H1 (cell line): ENCODE measurements around the gene GBX1. TPM values are rescaled to one million over a fixed set of nuclear protein-coding genes. Genes with fewer than 3 reads are reported as not detected.

Experiments
- CTCF ChIA-PET: fragments of 300-600 bp; sonication (Branson Sonifier 250); formaldehyde crosslinking; loops from one replicate; lab custom pipeline; 2021; ENCODE audit not compliant: partially characterized antibody; lab: Charles Lee
- POLR2A ChIA-PET: fragments of 300-600 bp; sonication (Branson Sonifier 250); formaldehyde crosslinking; loops from one replicate; lab custom pipeline; 2021; ENCODE audit warnings: inconsistent platforms; ENCODE audit not compliant: partially characterized antibody; lab: Charles Lee
- DNase-seq, 2 experiments: peaks; one replicate each; pipeline versions ENCODE4 v3.0.0 to v3.0.0-alpha.2; 2010 to 2022; ENCODE audit warnings: low spot score in 2 of 2, low read depth in 1 of 2, mixed read lengths in 1 of 2
- FAIRE-seq: peaks from 2 replicates; lab custom pipeline; 2011; peaks lifted over from hg19 to GRCh38; lab: Jason Lieb, UNC
- H2AFZ ChIP-seq: 2 replicates; pipeline ENCODE4 v1.8.1; 2012; ENCODE audit warnings: low read length, inconsistent platforms
- H2AK5ac ChIP-seq: 2 replicates; pipeline ENCODE4 v1.6.1; 2013; ENCODE audit warnings: low read depth, low read length
- H2BK120ac ChIP-seq: replicated peaks from 2 replicates; pipeline ENCODE3; 2013; ENCODE audit warnings: low read depth, low read length, inconsistent platforms
- H2BK12ac ChIP-seq: 2 replicates; pipeline ENCODE4 v1.6.1; 2013; ENCODE audit warnings: low read depth, low read length
- H2BK15ac ChIP-seq: 2 replicates; pipeline ENCODE4 v1.6.1; 2013; ENCODE audit warnings: low read length
- H2BK20ac ChIP-seq: 2 replicates; pipeline ENCODE4 v1.6.1; 2013; ENCODE audit warnings: low read length
- H2BK5ac ChIP-seq: 2 replicates; pipeline ENCODE4 v1.6.1; 2013; ENCODE audit warnings: low read depth, low read length
- H3K14ac ChIP-seq: 2 replicates; pipeline ENCODE4 v1.6.1; 2013; ENCODE audit warnings: inconsistent platforms; ENCODE audit not compliant: insufficient read length
- H3K18ac ChIP-seq: 2 replicates; pipeline ENCODE4 v1.6.1; 2013; ENCODE audit warnings: low read length; ENCODE audit errors: extremely low read depth
- H3K23ac ChIP-seq: 2 replicates; pipeline ENCODE4 v1.6.1; 2013; ENCODE audit warnings: inconsistent platforms; ENCODE audit not compliant: insufficient read length
- H3K23me2 ChIP-seq: 2 replicates; pipeline ENCODE4 v1.6.1; 2013; ENCODE audit warnings: low read depth, low read length
- H3K27ac ChIP-seq: 2 replicates; pipeline ENCODE4 v1.6.1; 2011; ENCODE audit warnings: low read depth, low read length, inconsistent platforms
- H3K27me3 ChIP-seq, 4 experiments: replicated peaks in 1 of 4; 1 replicate in 1 of 4; 2 replicates in 3 of 4; pipeline versions ENCODE4 v1.6.1 to v1.8.1; 2011 to 2013; ENCODE audit warnings: low read length in 3 of 4, mild to moderate bottlenecking in 3 of 4, inconsistent platforms in 2 of 4, mixed read lengths in 2 of 4, moderate library complexity in 1 of 4; ENCODE audit not compliant: control insufficient read depth in 3 of 4, insufficient read depth in 3 of 4; ENCODE audit errors: extremely low read depth in 1 of 4
- H3K36me3 ChIP-seq, 4 experiments: 2 replicates each; pipeline versions ENCODE4 v1.6.1 to v1.8.1; 2011 to 2013; ENCODE audit warnings: mild to moderate bottlenecking in 4 of 4, low read length in 3 of 4, moderate library complexity in 2 of 4, control low read depth in 1 of 4, inconsistent platforms in 1 of 4; ENCODE audit not compliant: insufficient read depth in 4 of 4, control insufficient read depth in 2 of 4
- H3K4ac ChIP-seq: replicated peaks from 2 replicates; pipeline ENCODE3; 2013; ENCODE audit warnings: low read length, low read depth, mixed read lengths, inconsistent platforms; ENCODE audit not compliant: insufficient read length
- H3K4me1 ChIP-seq, 4 experiments: replicated peaks in 1 of 4; 1 replicate in 1 of 4; 2 replicates in 3 of 4; pipeline versions ENCODE4 v1.6.1 to v1.8.1; 2011 to 2013; ENCODE audit warnings: low read length in 3 of 4, inconsistent platforms in 2 of 4, mixed read lengths in 1 of 4; ENCODE audit not compliant: insufficient read depth in 4 of 4, control insufficient read depth in 3 of 4
- H3K4me2 ChIP-seq, 2 experiments: 2 replicates each; pipeline versions ENCODE4 v1.6.1 to v1.8.1; 2011 to 2013; ENCODE audit warnings: low read depth in 2 of 2, low read length in 2 of 2, control low read depth in 1 of 2, inconsistent platforms in 1 of 2, mild to moderate bottlenecking in 1 of 2; ENCODE audit not compliant: insufficient read depth in 1 of 2
- H3K4me3 ChIP-seq, 4 experiments: fragments of 200-600, 300-600 bp in 1 of 4; sonication (generic), shearing (Covaris generic), sonication (Bioruptor Twin) in 1 of 4; 2 replicates each; pipeline versions ENCODE4 v1.5.1 to v1.8.1; 2011 to 2016; ENCODE audit warnings: low read length in 4 of 4, low read depth in 3 of 4, control low read depth in 2 of 4, inconsistent platforms in 2 of 4, mild to moderate bottlenecking in 2 of 4, mixed read lengths in 1 of 4, moderate library complexity in 1 of 4; ENCODE audit not compliant: insufficient read depth in 2 of 4; ENCODE audit errors: extremely low read depth in 1 of 4
- H3K56ac ChIP-seq: replicated peaks from 2 replicates; pipeline ENCODE3; 2013; ENCODE audit warnings: low read depth, mild to moderate bottlenecking, mixed read lengths, low read length, inconsistent platforms; ENCODE audit not compliant: insufficient read length
- H3K79me1 ChIP-seq: 2 replicates; pipeline ENCODE4 v1.6.1; 2013; ENCODE audit warnings: low read depth, low read length, control low read depth
- H3K79me2 ChIP-seq, 2 experiments: 2 replicates each; pipeline versions ENCODE4 v1.6.1 to v1.8.1; 2012 to 2013; ENCODE audit warnings: low read length in 2 of 2, mild to moderate bottlenecking in 2 of 2, inconsistent platforms in 1 of 2; ENCODE audit not compliant: insufficient read depth in 2 of 2, control insufficient read depth in 1 of 2
- H3K9ac ChIP-seq, 4 experiments: replicated peaks in 1 of 4; 1 replicate in 1 of 4; 2 replicates in 3 of 4; pipeline versions ENCODE4 v1.6.1 to v1.8.1; 2011 to 2013; ENCODE audit warnings: low read depth in 3 of 4, low read length in 3 of 4, control low read depth in 2 of 4, mild to moderate bottlenecking in 2 of 4, moderate library complexity in 2 of 4, inconsistent platforms in 1 of 4; ENCODE audit errors: extremely low read depth in 1 of 4
- H3K9me3 ChIP-seq, 2 experiments: 2 replicates each; pipeline versions ENCODE4 v1.6.1 to v1.8.1; 2012 to 2013; ENCODE audit warnings: mild to moderate bottlenecking in 2 of 2, moderate library complexity in 2 of 2, control low read depth in 1 of 2, inconsistent platforms in 1 of 2, low read depth in 1 of 2, low read length in 1 of 2, mixed read lengths in 1 of 2; ENCODE audit not compliant: insufficient read depth in 2 of 2
- H4K20me1 ChIP-seq, 2 experiments: replicated peaks in 1 of 2; 2 replicates each; pipeline versions ENCODE3 to v1.8.1; 2011 to 2013; ENCODE audit warnings: inconsistent platforms in 2 of 2, low read length in 2 of 2, mild to moderate bottlenecking in 1 of 2; ENCODE audit not compliant: insufficient read depth in 2 of 2, control insufficient read depth in 1 of 2
- H4K5ac ChIP-seq: 2 replicates; pipeline ENCODE4 v1.6.1; 2013; ENCODE audit warnings: low read length, low read depth, mixed read lengths, inconsistent platforms; ENCODE audit not compliant: insufficient read length
- H4K8ac ChIP-seq: 2 replicates; pipeline ENCODE4 v1.8.0; 2013; ENCODE audit warnings: mild to moderate bottlenecking, moderate library complexity, low read length, inconsistent platforms; ENCODE audit not compliant: insufficient read depth; ENCODE audit errors: extremely low read depth
- H4K91ac ChIP-seq: replicated peaks from 2 replicates; pipeline ENCODE3; 2013; ENCODE audit warnings: low read length, mixed read lengths, inconsistent platforms; ENCODE audit not compliant: insufficient read length
- ATF3 ChIP-seq: IDR thresholded peaks from 2 replicates; pipeline ENCODE4 v1.6.1; 2011; ENCODE audit warnings: low read depth, mild to moderate bottlenecking, low read length; ENCODE audit not compliant: insufficient read depth
- CBX8 ChIP-seq: fragments of 300-800, 300-1000 bp; sonication (generic); IDR thresholded peaks from 2 replicates; pipeline ENCODE4 v1.7.1; 2016; ENCODE audit warnings: low read depth, low read length, borderline replicate concordance
- CEBPB ChIP-seq: IDR thresholded peaks from 2 replicates; pipeline ENCODE4 v1.6.1; 2012; ENCODE audit warnings: low read depth, low read length
- MAFK ChIP-seq: IDR thresholded peaks from 2 replicates; pipeline ENCODE4 v1.6.1; 2012; ENCODE audit warnings: low read depth, mild to moderate bottlenecking, improper control_type of control experiment, low read length
- POLR2A ChIP-seq, 2 experiments: IDR thresholded peaks; 1 replicate in 1 of 2; 2 replicates in 1 of 2; pipeline ENCODE4 v1.6.1; 2011; ENCODE audit warnings: low read depth in 2 of 2, low read length in 2 of 2, mild to moderate bottlenecking in 2 of 2; ENCODE audit errors: control extremely low read depth in 1 of 2
- SIX5 ChIP-seq: IDR thresholded peaks from 2 replicates; pipeline ENCODE4 v1.6.1; 2011; ENCODE audit warnings: mild to moderate bottlenecking, low read depth, low read length
- SP4 ChIP-seq: IDR thresholded peaks from 2 replicates; pipeline ENCODE4 v1.6.1; 2012; ENCODE audit warnings: low read length, inconsistent platforms
- SRF ChIP-seq: IDR thresholded peaks from 2 replicates; pipeline ENCODE4 v1.6.1; 2011; ENCODE audit warnings: mild to moderate bottlenecking, low read depth, low read length, moderate library complexity
- WGBS, 2 experiments: shearing (Covaris generic) in 1 of 2; methylation state at CpG; one replicate each; pipeline versions ENCODE4 v1.1.6 to v1.1.7; 2013 to 2015; ENCODE audit warnings: low lambda C conversion rate in 2 of 2, mixed read lengths in 2 of 2, inconsistent platforms in 1 of 2, low coverage in 1 of 2, missing lambda C conversion rate in 1 of 2; ENCODE audit not compliant: insufficient replicate concordance in 2 of 2, insufficient coverage in 1 of 2, insufficient read length in 1 of 2; ENCODE audit errors: extremely low coverage in 1 of 2, missing lambda C conversion rate in 1 of 2; 5-methylcytosine and 5-hydroxymethylcytosine counted together
- polyA plus RNA-seq, 7 experiments: library from polyadenylated mRNA; depleted of rRNA in 3 of 7; stranded (reverse) in 5 of 7; unstranded in 2 of 7; fragments of >200 nt in 5 of 7; fragments of 200-250 nt in 2 of 7; gene quantifications; 1 replicate in 5 of 7; 2 replicates in 1 of 7; 4 replicates in 1 of 7; pipeline versions ENCODE4 v1.2.1 to v1.2.3, GENCODE V29; 2011 to 2013; ENCODE audit warnings: missing spikeins in 2 of 7, mixed read lengths in 2 of 7
- total RNA-seq: library from RNA; stranded (reverse); fragmentation: NEBNext Ultra II Directional; extraction: Animal tissue kit (Norgen Biotek cat#: 25700); gene quantifications from 2 replicates; pipeline ENCODE4 v1.2.1, GENCODE V29; 2021
- TF ChIP-seq, protein P1 (sequence below): IDR thresholded peaks from 2 replicates; pipeline ENCODE4 v1.6.1; 2011; ENCODE audit warnings: low read length, improper control_type of control experiment

Gene GBX1
- total and polyA plus RNA-seq, 2 of the 8 experiments (the other 6 are each of a cell fraction or from before 2014, with no cell fraction given): not detected

DNA sequence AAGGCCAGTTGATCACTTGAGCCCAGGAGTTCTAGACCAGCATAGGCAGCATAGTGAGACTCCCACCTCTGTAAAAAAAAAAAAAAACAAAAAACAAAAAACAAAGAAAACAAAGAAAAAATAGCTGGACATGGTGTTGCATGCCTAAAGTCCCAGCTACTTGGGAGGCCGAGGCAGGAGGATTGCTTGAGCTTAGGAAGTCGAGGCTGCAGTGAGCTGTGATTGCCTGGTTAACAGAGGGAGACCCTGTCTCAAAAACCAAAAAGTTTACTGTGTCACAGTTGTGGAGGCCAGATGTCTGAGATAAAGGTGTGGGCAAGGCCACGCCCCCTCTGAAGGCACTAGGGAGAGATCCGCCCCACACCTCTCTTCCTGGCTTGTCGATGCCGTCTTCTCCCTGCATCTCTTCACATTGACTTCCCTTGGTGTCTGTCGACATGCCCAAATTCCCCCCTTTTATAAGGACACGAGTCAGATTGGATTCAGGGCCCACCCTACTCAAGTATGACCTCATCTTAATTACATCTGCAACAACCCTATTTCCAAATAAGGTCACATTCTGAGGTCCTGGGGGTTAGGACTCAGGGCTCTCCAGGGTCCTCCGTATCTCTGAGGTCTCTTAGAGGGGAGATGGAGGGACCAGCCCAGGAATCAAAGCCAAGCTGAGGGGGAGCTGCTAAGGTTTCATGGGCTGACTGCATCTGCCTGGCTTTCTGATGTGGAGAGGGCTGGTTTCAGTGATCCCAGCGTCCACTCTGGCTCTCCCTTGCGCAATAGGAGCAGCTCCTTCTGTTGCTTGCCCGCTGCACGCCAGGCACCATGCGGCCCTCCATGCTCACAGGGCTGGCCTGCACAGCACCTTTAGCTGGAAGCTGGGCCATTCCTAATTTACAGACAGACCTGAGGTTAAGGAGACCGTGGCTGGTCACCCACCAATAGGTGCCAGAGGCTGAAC lies 58.1 kb downstream of the GBX1 start:
- CTCF ChIA-PET: interaction anchor here (0.7 to 22.4 kb wide), 23 partner anchors 8 to 175 kb away, joined by 3 to 448 read pairs (median 19); partner anchors contain the start of genes AGAP3, CDK5, SLC4A2 and TMUB1
- H4K20me1 ChIP-seq: peaks cover 31 to 44% of the 10 kb centered on the region in 2 experiments
- TF ChIP-seq CBX8: no peak
- TF ChIP-seq CEBPB: peak; percentile 87
- TF ChIP-seq ATF3: no peak
- peak; percentile 56; the same call in 1 of the 2 replicates for TF ChIP-seq SRF
- TF ChIP-seq POLR2A (IDR thresholded peaks at IDR 0.05; ENCODE audit: control extremely low read depth in 1 of 2, low read depth in 2 of 2, low read length in 2 of 2): 0 out of 3 replicates have a peak, but pooled peaks of 1 of the 2 experiments have one; percentile 21
- no peak for TF ChIP-seq SP4
- TF ChIP-seq SIX5: no peak
- TF ChIP-seq MAFK: no peak
- TF ChIP-seq, protein P1, sequence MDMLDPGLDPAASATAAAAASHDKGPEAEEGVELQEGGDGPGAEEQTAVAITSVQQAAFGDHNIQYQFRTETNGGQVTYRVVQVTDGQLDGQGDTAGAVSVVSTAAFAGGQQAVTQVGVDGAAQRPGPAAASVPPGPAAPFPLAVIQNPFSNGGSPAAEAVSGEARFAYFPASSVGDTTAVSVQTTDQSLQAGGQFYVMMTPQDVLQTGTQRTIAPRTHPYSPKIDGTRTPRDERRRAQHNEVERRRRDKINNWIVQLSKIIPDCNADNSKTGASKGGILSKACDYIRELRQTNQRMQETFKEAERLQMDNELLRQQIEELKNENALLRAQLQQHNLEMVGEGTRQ: no peak

More for the DNA sequence above, 58.1 kb downstream of the GBX1 start:
- Histone ChIP-seq H2AK5ac (0 out of 2 replicates have a peak overlapping the region, but pooled peaks have one; percentile 53), H2BK12ac (peak overlapping the region; percentile 80; the same call in 1 of the 2 replicates), H3K4me3 (no peak overlapping the region), H4K91ac (no peak overlapping the region), H3K27ac (no peak overlapping the region), H3K4me1 (peaks cover 6 to 20% (median 17%) of the 10 kb centered on the region in 4 experiments), H4K5ac (no peak overlapping the region), H3K79me1 (peaks cover 3% of the 10 kb centered on the region; the same call in 1 of the 2 replicates), H3K56ac (no peak overlapping the region), H3K36me3 (no peaks in the 10 kb centered on the region), H3K23me2 (peaks cover 5% of the 10 kb centered on the region), H3K4ac (no peak overlapping the region), H3K4me2 (no peak overlapping the region), H3K23ac (no peak overlapping the region), H3K14ac (no peak overlapping the region), H3K79me2 (peaks cover 0 to 15% of the 10 kb centered on the region in 2 experiments; a peak in 2 of 4 replicates), H3K18ac (no peak overlapping the region), H3K9ac (no peak overlapping the region), H4K8ac (no peak overlapping the region; the same call in 1 of the 2 replicates), H2AFZ (no peak overlapping the region), H2BK5ac (no peak overlapping the region; the same call in 1 of the 2 replicates), H2BK15ac (no peak overlapping the region), H3K9me3 (no peaks in the 10 kb centered on the region), H2BK120ac (no peak overlapping the region), H3K27me3 (peaks cover 0 to 5% (median 3%) of the 10 kb centered on the region in 4 experiments; a peak in 3 of 7 replicates), H2BK20ac (no peak overlapping the region)
- DNase-seq (no peak), FAIRE-seq (peak; percentile 42)
- WGBS, 2 experiments: 77% methylated on average over 15 of the region's 15 CpGs; no CpG with 5 or more reads in 1 of the 2 experiments
- POLR2A ChIA-PET: interaction anchor here (1.8 to 4.3 kb wide), 4 partner anchors 19 to 49 kb away, joined by 4 to 26 read pairs (median 6); partner anchors contain the start of gene AGAP3
